Mesenchymal stem cell (in vitro differentiated cells and primary cell): Measurements from ENCODE around the gene LENG1.
"Not testable (repeated sequence)": the region's sequence is repeated elsewhere in the genome, so short reads cannot be mapped to it uniquely, and the experiment has no call there.

Source experiments
- DNase-seq: peaks from one replicate; pipeline ENCODE4 v3.0.0-alpha.2; 2013
- H2AFZ ChIP-seq: one replicate; pipeline ENCODE4 v1.6.1; 2013; ENCODE audit warnings: low read depth, mild to moderate bottlenecking, control low read depth, inconsistent platforms, low read length, moderate library complexity
- H2AK5ac ChIP-seq: 2 replicates; pipeline ENCODE4 v1.6.1; 2013; ENCODE audit warnings: low read length, moderate library complexity, mild to moderate bottlenecking, inconsistent platforms; ENCODE audit not compliant: severe bottlenecking
- H2BK120ac ChIP-seq: one replicate; pipeline ENCODE4 v1.6.1; 2013; ENCODE audit warnings: low read depth, mild to moderate bottlenecking, inconsistent platforms, low read length, moderate library complexity
- H2BK12ac ChIP-seq, 2 experiments: one replicate each; pipeline ENCODE4 v1.6.1; 2013; ENCODE audit warnings: inconsistent platforms in 2 of 2, low read length in 2 of 2, mild to moderate bottlenecking in 2 of 2, moderate library complexity in 2 of 2, control low read depth in 1 of 2
- H2BK15ac ChIP-seq: one replicate; pipeline ENCODE4 v1.6.1; 2013; ENCODE audit warnings: mild to moderate bottlenecking, low read depth, inconsistent platforms; ENCODE audit not compliant: poor library complexity, severe bottlenecking
- H2BK5ac ChIP-seq: 2 replicates; pipeline ENCODE4 v1.6.1; 2013; ENCODE audit warnings: low read depth, mild to moderate bottlenecking, low read length, control low read depth, inconsistent platforms; ENCODE audit not compliant: poor library complexity, severe bottlenecking
- H3K14ac ChIP-seq, 2 experiments: one replicate each; pipeline ENCODE4 v1.6.1; 2013; ENCODE audit warnings: inconsistent platforms in 2 of 2, low read length in 2 of 2, control low read depth in 1 of 2, mild to moderate bottlenecking in 1 of 2, moderate library complexity in 1 of 2
- H3K18ac ChIP-seq, 2 experiments: one replicate each; pipeline ENCODE4 v1.6.1; 2013; ENCODE audit warnings: inconsistent platforms in 2 of 2, low read length in 2 of 2, control low read depth in 1 of 2, low read depth in 1 of 2, mild to moderate bottlenecking in 1 of 2
- H3K23ac ChIP-seq, 2 experiments: one replicate each; pipeline ENCODE4 v1.6.1; 2013; ENCODE audit warnings: inconsistent platforms in 2 of 2, low read length in 2 of 2, mild to moderate bottlenecking in 2 of 2, moderate library complexity in 2 of 2, control low read depth in 1 of 2
- H3K27ac ChIP-seq: 2 replicates; pipeline ENCODE4 v1.5.1; 2013; ENCODE audit warnings: mild to moderate bottlenecking, moderate library complexity, low read length, control low read depth, inconsistent platforms; ENCODE audit not compliant: poor library complexity, severe bottlenecking
- H3K27me3 ChIP-seq, 2 experiments: 2 replicates each; pipeline versions ENCODE4 v1.6.1 to v1.7.0; 2013; ENCODE audit warnings: low read length in 2 of 2, mild to moderate bottlenecking in 2 of 2, moderate library complexity in 2 of 2, control low read depth in 1 of 2, inconsistent platforms in 1 of 2; ENCODE audit not compliant: control insufficient read depth in 1 of 2, insufficient read depth in 1 of 2
- H3K36me3 ChIP-seq, 2 experiments: 2 replicates each; pipeline versions ENCODE4 v1.6.1 to v1.7.0; 2013; ENCODE audit warnings: low read length in 2 of 2, control low read depth in 1 of 2, inconsistent platforms in 1 of 2, low read depth in 1 of 2, mild to moderate bottlenecking in 1 of 2; ENCODE audit not compliant: insufficient read depth in 2 of 2, control insufficient read depth in 1 of 2
- H3K4ac ChIP-seq, 2 experiments: one replicate each; pipeline ENCODE4 v1.6.1; 2013; ENCODE audit warnings: inconsistent platforms in 2 of 2, low read length in 2 of 2, mild to moderate bottlenecking in 2 of 2, moderate library complexity in 2 of 2, control low read depth in 1 of 2, low read depth in 1 of 2
- H3K4me1 ChIP-seq: 2 replicates; pipeline ENCODE4 v1.6.1; 2013; ENCODE audit warnings: low read depth, low read length, control low read depth; ENCODE audit not compliant: control insufficient read depth, insufficient read depth
- H3K4me2 ChIP-seq: 2 replicates; pipeline ENCODE4 v1.6.1; 2013; ENCODE audit warnings: low read length, mild to moderate bottlenecking, inconsistent platforms; ENCODE audit not compliant: poor library complexity, severe bottlenecking
- H3K4me3 ChIP-seq, 2 experiments: 2 replicates each; pipeline versions ENCODE4 v1.5.1 to v1.7.0; 2013; ENCODE audit warnings: low read length in 2 of 2, mild to moderate bottlenecking in 2 of 2, control low read depth in 1 of 2, low read depth in 1 of 2; ENCODE audit not compliant: insufficient read depth in 1 of 2
- H3K79me1 ChIP-seq: replicated peaks from 2 replicates; pipeline ENCODE4 v1.6.1; 2013; ENCODE audit warnings: mild to moderate bottlenecking, control low read depth, low read length, inconsistent platforms; ENCODE audit not compliant: poor library complexity, severe bottlenecking
- H3K9ac ChIP-seq: 2 replicates; pipeline ENCODE4 v1.7.0; 2013; ENCODE audit warnings: mild to moderate bottlenecking, low read length, moderate library complexity
- H3K9me3 ChIP-seq: 2 replicates; pipeline ENCODE4 v1.7.0; 2013; ENCODE audit warnings: mild to moderate bottlenecking, low read length; ENCODE audit not compliant: control insufficient read depth
- H4K8ac ChIP-seq: one replicate; pipeline ENCODE4 v1.6.1; 2013; ENCODE audit warnings: inconsistent platforms, mild to moderate bottlenecking, low read length, moderate library complexity
- H4K91ac ChIP-seq: one replicate; pipeline ENCODE4 v1.6.1; 2013; ENCODE audit warnings: mild to moderate bottlenecking, low read length, inconsistent platforms
- WGBS: methylation state at CpG from one replicate; pipeline ENCODE4 v1.1.7; 2013; ENCODE audit warnings: mixed read lengths; 5-methylcytosine and 5-hydroxymethylcytosine counted together

LENG1 gene

DNA sequence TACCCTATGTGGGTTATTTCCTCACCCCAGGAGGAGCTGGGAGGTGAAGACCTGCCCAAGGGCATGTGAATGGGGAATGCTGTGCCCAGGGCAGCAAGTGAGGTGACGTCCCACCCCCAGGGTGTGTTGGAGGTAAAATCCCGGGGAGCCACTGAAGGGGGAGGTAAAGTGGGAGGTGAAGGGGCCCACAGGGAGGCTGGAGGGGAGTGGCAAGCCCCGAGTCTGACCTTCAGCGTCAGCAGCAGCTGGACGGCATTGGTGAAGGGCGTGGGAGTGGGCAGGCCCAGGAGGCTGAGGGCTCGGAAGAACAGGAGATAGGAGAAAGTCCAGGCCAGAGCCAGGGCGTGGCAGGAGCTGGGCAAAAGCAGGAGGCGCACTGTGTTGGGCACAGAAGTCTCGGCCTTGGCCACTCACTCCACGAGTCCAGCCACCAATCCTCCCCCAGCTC is 27.4 kb upstream of the LENG1 start:
- DNase-seq: no peak
- Histone ChIP-seq H3K9ac (peak overlapping the region; percentile 26), H3K9me3 (no peaks in the 10 kb centered on the region), H4K91ac (no peak overlapping the region), H2AFZ (no peak overlapping the region), H3K4me3 (no peak overlapping the region), H4K8ac (no peak overlapping the region), H3K18ac (no peak overlapping the region), H3K23ac (peak overlapping the region in 1 of 2 experiments; percentile 23), H3K36me3 (peaks cover 20 to 32% of the 10 kb centered on the region in 2 experiments), H3K27ac (no peak overlapping the region), H2AK5ac (no peak overlapping the region), H3K79me1 (peaks cover 29% of the 10 kb centered on the region), H3K14ac (peak overlapping the region in 1 of 2 experiments; percentile 7), H2BK5ac (no peak overlapping the region), H2BK15ac (no peak overlapping the region), H3K27me3 (no peaks in the 10 kb centered on the region), H3K4me2 (no peak overlapping the region), H2BK120ac (no peak overlapping the region), H3K4ac (no peak overlapping the region), H3K4me1 (peaks cover 11% of the 10 kb centered on the region), H2BK12ac (no peak overlapping the region)
- 95% methylated on average over 10 of the region's 11 CpGs for WGBS

- H2AFZ ChIP-seq: no peak overlapping the region
- H3K18ac ChIP-seq: no peak overlapping the region
- H3K9me3 ChIP-seq: no peaks in the 10 kb centered on the region
- H3K4me2 ChIP-seq: no peak overlapping the region
- H3K27me3 ChIP-seq: no peaks in the 10 kb centered on the region
- no peak overlapping the region for H2BK12ac ChIP-seq
- no peak overlapping the region for H2AK5ac ChIP-seq
- H2BK15ac ChIP-seq: no peak overlapping the region
- H2BK120ac ChIP-seq: no peak overlapping the region
- H3K36me3 ChIP-seq: peaks cover 21 to 32% of the 10 kb centered on the region in 2 experiments
- H3K4me1 ChIP-seq: peaks cover 10% of the 10 kb centered on the region
- H3K27ac ChIP-seq: no peak overlapping the region
- H3K4ac ChIP-seq: no peak overlapping the region
- peak overlapping the region; percentile 30 for H3K9ac ChIP-seq
- H4K8ac ChIP-seq: no peak overlapping the region
- no peak overlapping the region for H2BK5ac ChIP-seq
- DNase-seq: no peak
- H3K14ac ChIP-seq: no peak overlapping the region
- no peak overlapping the region for H4K91ac ChIP-seq
- 98% methylated on average over 8 of the region's 8 CpGs for WGBS
- H3K4me3 ChIP-seq: no peak overlapping the region
- H3K23ac ChIP-seq: no peak overlapping the region
- H3K79me1 ChIP-seq: peaks cover 29% of the 10 kb centered on the region
These were observed 26.8 kb upstream of the LENG1 start for GRCh38 chr19:54186351-54186750.

- Histone ChIP-seq H3K4ac (no peak overlapping the region), H2BK5ac (no peak overlapping the region), H3K27me3 (no peaks in the 10 kb centered on the region), H3K79me1 (peaks cover 52% of the 10 kb centered on the region), H3K9ac (no peak overlapping the region), H2AFZ (no peak overlapping the region), H3K4me2 (no peak overlapping the region), H2AK5ac (no peak overlapping the region), H2BK15ac (no peak overlapping the region), H3K27ac (no peak overlapping the region), H2BK120ac (no peak overlapping the region), H3K18ac (no peak overlapping the region), H3K4me3 (no peak overlapping the region), H2BK12ac (no peak overlapping the region), H3K14ac (no peak overlapping the region), H3K9me3 (no peaks in the 10 kb centered on the region), H3K4me1 (peaks cover 10% of the 10 kb centered on the region), H4K8ac (no peak overlapping the region), H3K36me3 (peaks cover 51 to 52% of the 10 kb centered on the region in 2 experiments), H4K91ac (no peak overlapping the region), H3K23ac (no peak overlapping the region)
- no peak for DNase-seq
- WGBS: 97% methylated on average over 11 of the region's 11 CpGs
These were observed 23.9 kb upstream of the LENG1 start for GRCh38 chr19:54183431-54183830.

DNA sequence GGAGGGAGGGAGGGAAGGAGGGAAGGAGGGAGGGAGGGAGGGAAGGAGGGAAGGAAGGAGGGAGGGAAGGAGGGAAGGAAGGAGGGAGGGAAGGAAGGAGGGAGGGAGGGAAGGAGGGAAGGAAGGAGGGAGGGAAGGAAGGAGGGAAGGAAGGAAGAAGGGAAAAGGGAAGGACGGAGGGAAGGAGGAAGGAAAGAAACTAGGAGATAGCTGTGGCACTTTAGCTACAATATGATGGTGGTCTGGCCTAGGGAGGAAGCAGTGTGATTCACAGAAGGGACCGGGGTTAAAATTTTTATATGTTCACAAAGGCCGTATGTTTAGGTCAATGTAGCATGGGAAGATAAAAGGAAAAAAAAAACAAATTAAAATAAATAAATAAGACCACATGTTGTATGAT is 22.4 kb upstream of the LENG1 start:
- not testable (repeated sequence) for DNase-seq, H3K4me3 ChIP-seq, H2BK120ac ChIP-seq, H3K9me3 ChIP-seq, H3K9ac ChIP-seq, H3K4me2 ChIP-seq, H4K8ac ChIP-seq, H3K23ac ChIP-seq, H3K27me3 ChIP-seq, H2BK15ac ChIP-seq, H2BK5ac ChIP-seq, H4K91ac ChIP-seq, H3K27ac ChIP-seq, H2BK12ac ChIP-seq, H3K4me1 ChIP-seq, H2AFZ ChIP-seq, H3K4ac ChIP-seq, H2AK5ac ChIP-seq, H3K18ac ChIP-seq, H3K14ac ChIP-seq
- WGBS: 89% methylated on average over 1 of the region's 3 CpGs
- Histone ChIP-seq H3K36me3 (peaks cover 51 to 54% of the 10 kb centered on the region in 2 experiments), H3K79me1 (peaks cover 48% of the 10 kb centered on the region)
